HG02588 (cell line): ENCODE data around the gene PGM2.

ENCODE experiments used
- ATAC-seq: cut with Tn5 transposase; IDR thresholded peaks from one replicate; pipeline ENCODE4 v1.9.1; 2021; ENCODE audit warnings: mild to moderate bottlenecking, moderate library complexity; ENCODE audit not compliant: unreplicated experiment

The PGM2 gene

GRCh38 chr4:37896206-37896860 is 69.8 kb downstream of the PGM2 start:
- ATAC-seq, result no peak

- no peak for ATAC-seq
Measured at GRCh38 chr4:37902212-37902611, 75.7 kb downstream of the PGM2 start.

GRCh38 chr4:37902738-37903693 is 76.5 kb downstream of the PGM2 start:
- no peak for ATAC-seq

GRCh38 chr4:37903901-37904300 is 77.4 kb downstream of the PGM2 start:
- ATAC-seq, result no peak

- ATAC-seq, result no peak
Measured at GRCh38 chr4:37904824-37905223, 78.3 kb downstream of the PGM2 start.

- no peak for ATAC-seq
Measured at GRCh38 chr4:37905533-37906169, 79.2 kb downstream of the PGM2 start.

- ATAC-seq, result no peak
Measured at GRCh38 chr4:37908488-37909331, 82.2 kb downstream of the PGM2 start.

- no peak for ATAC-seq
Measured at GRCh38 chr4:37909332-37910090, 83.0 kb downstream of the PGM2 start.

GRCh38 chr4:37910091-37910486 is 83.6 kb downstream of the PGM2 start:
- ATAC-seq, result no peak
